Testis (tissue), 2 donors: Measurements from ENCODE around the gene PRCC.

ENCODE experiments used
- POLR2A ChIP-seq: fragments of 450-650 bp; IDR thresholded peaks from one replicate; pipeline ENCODE4 v1.6.1; 2017; ENCODE audit warnings: antibody characterized with exemption, mild to moderate bottlenecking, moderate library complexity
- TF ChIP-seq, protein P1 (sequence below), 3 experiments: fragments of 450-650 bp in 2 of 3; fragments of 200-600 bp in 1 of 3; sonication (generic) in 1 of 3; IDR thresholded peaks; one replicate each; pipeline ENCODE4 v1.5.1; 2016 to 2019; ENCODE audit warnings: antibody characterized with exemption in 3 of 3, mild to moderate bottlenecking in 2 of 3, moderate library complexity in 1 of 3

DNA sequence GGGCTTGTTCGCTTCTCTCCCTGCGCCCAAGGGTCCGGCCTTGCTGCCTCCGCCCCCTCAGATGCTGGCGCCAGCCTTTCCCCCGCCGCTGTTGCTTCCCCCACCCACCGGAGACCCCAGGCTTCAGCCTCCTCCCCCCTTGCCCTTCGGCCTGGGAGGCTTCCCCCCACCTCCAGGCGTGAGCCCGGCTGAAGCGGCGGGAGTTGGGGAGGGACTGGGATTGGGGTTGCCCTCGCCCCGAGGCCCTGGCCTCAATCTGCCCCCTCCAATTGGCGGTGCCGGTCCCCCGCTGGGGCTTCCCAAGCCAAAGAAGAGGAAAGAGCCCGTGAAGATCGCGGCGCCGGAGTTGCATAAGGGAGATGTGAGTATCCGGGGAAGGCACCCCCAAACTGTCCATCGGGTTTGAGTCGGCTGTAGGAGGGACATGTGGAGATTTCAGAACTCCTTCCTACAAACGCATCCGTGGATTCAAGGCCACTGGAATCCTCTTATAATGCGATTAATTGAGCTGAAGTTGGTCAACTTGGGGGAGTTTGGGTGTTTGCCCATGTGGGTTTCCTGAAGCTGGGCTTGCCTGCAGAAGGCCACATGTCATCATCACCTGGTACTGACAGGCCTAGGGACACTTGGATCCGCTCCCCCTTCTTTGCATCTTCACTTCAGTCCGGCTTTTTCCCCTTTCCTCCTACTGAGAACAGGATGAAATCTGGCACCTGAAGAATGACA lies 707 bp downstream of the PRCC start:
- TF ChIP-seq, protein P1, sequence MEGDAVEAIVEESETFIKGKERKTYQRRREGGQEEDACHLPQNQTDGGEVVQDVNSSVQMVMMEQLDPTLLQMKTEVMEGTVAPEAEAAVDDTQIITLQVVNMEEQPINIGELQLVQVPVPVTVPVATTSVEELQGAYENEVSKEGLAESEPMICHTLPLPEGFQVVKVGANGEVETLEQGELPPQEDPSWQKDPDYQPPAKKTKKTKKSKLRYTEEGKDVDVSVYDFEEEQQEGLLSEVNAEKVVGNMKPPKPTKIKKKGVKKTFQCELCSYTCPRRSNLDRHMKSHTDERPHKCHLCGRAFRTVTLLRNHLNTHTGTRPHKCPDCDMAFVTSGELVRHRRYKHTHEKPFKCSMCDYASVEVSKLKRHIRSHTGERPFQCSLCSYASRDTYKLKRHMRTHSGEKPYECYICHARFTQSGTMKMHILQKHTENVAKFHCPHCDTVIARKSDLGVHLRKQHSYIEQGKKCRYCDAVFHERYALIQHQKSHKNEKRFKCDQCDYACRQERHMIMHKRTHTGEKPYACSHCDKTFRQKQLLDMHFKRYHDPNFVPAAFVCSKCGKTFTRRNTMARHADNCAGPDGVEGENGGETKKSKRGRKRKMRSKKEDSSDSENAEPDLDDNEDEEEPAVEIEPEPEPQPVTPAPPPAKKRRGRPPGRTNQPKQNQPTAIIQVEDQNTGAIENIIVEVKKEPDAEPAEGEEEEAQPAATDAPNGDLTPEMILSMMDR (IDR thresholded peaks at IDR 0.05) = no peak
- no peak for TF ChIP-seq POLR2A
